GM18873 (cell line): ENCODE data around the gene KLRC3.
"Not testable (repeated sequence)": the region's sequence is repeated elsewhere in the genome, so short reads cannot be mapped to it uniquely, and the experiment has no call there.

Experiments used
- ATAC-seq: cut with Tn5 transposase; IDR thresholded peaks from one replicate; pipeline ENCODE4 v1.9.1; 2021; ENCODE audit warnings: mild to moderate bottlenecking, moderate library complexity, moderate number of reproducible peaks; ENCODE audit not compliant: unreplicated experiment, low FRiP score

The KLRC3 gene

GRCh38 chr12:10404798-10405197 lies 15.6 kb downstream of the KLRC3 start:
- ATAC-seq: no peak

- no peak for ATAC-seq
Observed at GRCh38 chr12:10400829-10401228, 19.6 kb downstream of the KLRC3 start.

GRCh38 chr12:10398168-10398567 lies 22.2 kb downstream of the KLRC3 start:
- no peak for ATAC-seq

- ATAC-seq: no peak
Observed at GRCh38 chr12:10397296-10397695, 23.1 kb downstream of the KLRC3 start.

- ATAC-seq: not testable (repeated sequence)
Observed at GRCh38 chr12:10396176-10396575, 24.2 kb downstream of the KLRC3 start.

- no peak for ATAC-seq
Observed at GRCh38 chr12:10395390-10395998, 24.9 kb downstream of the KLRC3 start.

- ATAC-seq: not testable (repeated sequence)
Observed at GRCh38 chr12:10394531-10395152, 25.8 kb downstream of the KLRC3 start.

GRCh38 chr12:10393291-10393690 lies 27.1 kb downstream of the KLRC3 start:
- no peak for ATAC-seq

- ATAC-seq: no peak
Observed at GRCh38 chr12:10392394-10392930, 27.9 kb downstream of the KLRC3 start.

- not testable (repeated sequence) for ATAC-seq
Observed at GRCh38 chr12:10390991-10391390, 29.4 kb downstream of the KLRC3 start.

- ATAC-seq: no peak
Observed at GRCh38 chr12:10389904-10390303, 30.5 kb downstream of the KLRC3 start, which contains the start of gene KLRK1. TSS of gene KLRK1 (minus strand) at chr12:10390041. CDS start at chr12:10388810, 1,231 bp downstream.

- no peak for ATAC-seq
Observed at GRCh38 chr12:10388624-10389413, 31.6 kb downstream of the KLRC3 start.

GRCh38 chr12:10387498-10387897 lies 32.9 kb downstream of the KLRC3 start:
- not testable (repeated sequence) for ATAC-seq

- no peak for ATAC-seq
Observed at GRCh38 chr12:10386857-10387256, 33.5 kb downstream of the KLRC3 start.

GRCh38 chr12:10385166-10385613 lies 35.2 kb downstream of the KLRC3 start:
- no peak for ATAC-seq

- ATAC-seq: no peak
Observed at GRCh38 chr12:10384191-10384590, 36.2 kb downstream of the KLRC3 start.

- no peak for ATAC-seq
Observed at GRCh38 chr12:10381928-10382628, 38.3 kb downstream of the KLRC3 start.

GRCh38 chr12:10378737-10379136 lies 41.7 kb downstream of the KLRC3 start:
- not testable (repeated sequence) for ATAC-seq

GRCh38 chr12:10374624-10375018 lies 45.8 kb downstream of the KLRC3 start:
- ATAC-seq: no peak

GRCh38 chr12:10372559-10372958 lies 47.8 kb downstream of the KLRC3 start:
- ATAC-seq: no peak
